HG03097 (cell line): Measurements from ENCODE around the gene RAPGEF4.

ENCODE experiments used
- ATAC-seq: cut with Tn5 transposase; IDR thresholded peaks from one replicate; pipeline ENCODE4 v1.9.1; 2021; ENCODE audit not compliant: unreplicated experiment, low FRiP score

Gene RAPGEF4

DNA sequence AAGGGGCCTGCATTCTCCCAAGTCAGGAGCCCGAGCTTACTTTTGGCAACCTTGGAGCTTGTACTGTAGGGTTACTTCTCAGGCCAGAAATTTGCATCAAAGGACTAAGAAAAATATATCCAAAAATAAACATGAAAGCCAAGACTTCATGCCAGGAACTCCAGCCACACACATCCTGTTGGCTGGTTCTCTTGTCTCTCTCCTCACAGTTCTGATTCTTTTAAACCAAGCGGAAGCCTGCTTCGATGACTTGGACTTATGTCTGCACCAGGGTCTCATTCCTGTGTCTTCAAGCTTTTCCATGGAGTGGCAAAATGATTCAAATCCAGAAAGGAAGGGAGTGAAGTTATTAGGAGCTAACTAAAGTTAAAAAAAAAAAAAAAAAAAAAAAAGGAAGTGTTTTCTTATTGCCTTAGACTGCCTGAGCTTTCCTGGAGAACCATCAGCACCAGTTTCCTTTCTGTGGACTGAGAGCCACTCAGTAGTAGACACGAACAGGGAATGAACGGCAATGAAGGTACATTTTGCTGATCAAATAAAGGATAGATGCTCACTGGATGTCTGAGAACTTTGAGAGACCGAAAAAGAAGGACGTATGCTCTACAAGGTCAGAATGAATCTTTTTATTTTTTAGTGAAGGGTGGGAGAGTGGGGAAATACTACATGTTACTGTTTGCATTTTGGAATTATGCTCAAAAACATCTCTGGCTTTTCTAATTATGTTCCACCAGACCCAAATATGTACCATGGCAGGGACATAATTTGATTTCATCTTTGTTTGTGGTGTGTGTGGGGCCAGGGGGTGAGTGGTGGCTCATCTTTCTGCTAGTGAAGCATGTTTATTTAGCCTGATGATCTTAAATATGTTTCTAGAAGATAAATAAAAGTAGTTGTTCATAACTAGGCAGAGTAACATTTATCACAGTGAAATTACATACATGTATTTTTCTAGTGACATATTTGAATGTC lies 86.0 kb downstream of the RAPGEF4 start:
- ATAC-seq: no peak

DNA sequence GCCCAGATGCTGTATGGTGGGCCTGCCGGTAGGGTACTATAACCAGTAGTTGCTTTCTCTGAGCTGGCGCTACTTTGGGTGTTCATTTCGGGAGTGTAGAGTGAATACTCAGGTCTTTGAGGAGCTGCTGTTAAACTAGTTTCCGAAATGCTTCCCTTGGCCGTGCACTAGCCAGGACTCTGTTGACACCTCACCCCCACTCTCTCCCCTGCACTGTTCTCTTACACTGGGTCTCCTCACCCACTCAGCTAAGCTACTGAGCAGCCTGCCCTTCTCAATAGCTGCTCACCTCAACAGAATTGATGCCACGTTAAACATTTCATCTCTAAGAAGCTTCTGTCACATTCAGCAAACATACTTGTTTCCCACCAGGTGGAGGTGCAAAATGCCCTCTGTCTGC lies 86.9 kb downstream of the RAPGEF4 start:
- ATAC-seq: no peak

GRCh38 chr2:172823261-172823850 lies 87.7 kb downstream of the RAPGEF4 start:
- no peak for ATAC-seq

GRCh38 chr2:172826522-172826921 lies 90.9 kb downstream of the RAPGEF4 start:
- ATAC-seq: no peak

GRCh38 chr2:172829229-172829628 lies 93.6 kb downstream of the RAPGEF4 start:
- no peak for ATAC-seq

- no peak for ATAC-seq
Observed at GRCh38 chr2:172830482-172830881, 94.8 kb downstream of the RAPGEF4 start.

- no peak for ATAC-seq
Observed at GRCh38 chr2:172833898-172834297, 98.3 kb downstream of the RAPGEF4 start.

DNA sequence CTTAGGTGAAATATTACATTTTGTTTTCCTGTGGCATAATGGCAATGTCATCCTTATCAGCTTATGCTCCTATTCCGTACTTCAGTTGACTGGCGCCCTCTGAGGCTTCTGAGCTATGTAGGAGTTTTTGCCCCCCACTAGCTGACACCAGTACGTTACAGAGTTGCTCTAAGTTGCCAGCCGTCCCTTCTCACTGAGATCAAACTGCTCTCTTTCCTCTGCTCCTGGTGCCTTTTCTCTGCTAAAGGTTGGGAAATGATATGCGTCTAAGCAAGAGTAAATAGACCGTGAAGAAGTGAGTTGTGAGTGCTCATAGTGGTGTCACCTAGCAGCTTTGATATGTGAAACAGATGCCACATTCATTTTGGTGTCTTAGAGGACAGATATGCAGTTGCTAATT lies 99.2 kb downstream of the RAPGEF4 start:
- ATAC-seq: no peak

DNA sequence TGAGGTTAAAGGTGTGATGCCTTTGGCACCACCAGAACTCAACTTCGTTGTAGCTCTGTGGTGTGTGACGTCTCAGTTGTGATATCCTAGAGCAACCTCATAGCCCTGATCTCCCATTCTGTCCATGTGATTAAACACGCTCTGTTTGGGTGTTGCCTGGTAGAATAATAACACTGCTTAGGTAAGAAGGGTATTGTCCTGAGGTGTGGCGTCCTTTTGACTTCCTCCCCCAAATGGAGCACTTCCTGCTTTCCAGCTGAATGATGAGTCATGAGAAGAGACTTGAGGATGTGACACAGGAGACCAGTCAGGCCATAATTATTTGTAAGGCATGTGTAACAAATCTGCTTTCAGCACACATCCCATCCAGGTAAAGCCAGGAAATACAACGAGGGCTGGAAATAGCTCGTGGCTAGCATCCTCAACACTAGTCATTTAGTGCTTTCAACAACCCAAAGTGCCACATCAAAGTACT lies 100.7 kb downstream of the RAPGEF4 start:
- no peak for ATAC-seq

DNA sequence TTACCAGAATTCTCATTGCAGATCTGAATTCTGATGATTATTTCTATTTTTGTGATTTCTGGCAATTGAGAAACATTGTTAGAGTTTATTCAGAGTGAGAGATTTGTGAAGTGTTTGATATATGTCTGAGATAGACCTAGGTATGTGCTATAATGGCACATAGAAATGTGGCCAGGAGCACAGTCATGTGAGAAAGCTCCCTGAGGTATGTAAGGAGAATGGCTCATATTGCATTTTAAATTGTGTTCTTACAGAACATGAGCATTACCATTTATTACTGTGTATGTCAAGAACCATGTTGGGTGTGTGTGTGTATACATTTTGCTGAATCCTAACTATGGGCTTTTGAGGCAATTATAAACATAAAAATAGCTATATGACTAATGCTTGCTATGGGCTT lies 101.2 kb downstream of the RAPGEF4 start:
- ATAC-seq: no peak

- ATAC-seq: no peak
Observed at GRCh38 chr2:172839446-172839845, 103.8 kb downstream of the RAPGEF4 start.

- no peak for ATAC-seq
Observed at GRCh38 chr2:172842511-172843265, 107.0 kb downstream of the RAPGEF4 start.

DNA sequence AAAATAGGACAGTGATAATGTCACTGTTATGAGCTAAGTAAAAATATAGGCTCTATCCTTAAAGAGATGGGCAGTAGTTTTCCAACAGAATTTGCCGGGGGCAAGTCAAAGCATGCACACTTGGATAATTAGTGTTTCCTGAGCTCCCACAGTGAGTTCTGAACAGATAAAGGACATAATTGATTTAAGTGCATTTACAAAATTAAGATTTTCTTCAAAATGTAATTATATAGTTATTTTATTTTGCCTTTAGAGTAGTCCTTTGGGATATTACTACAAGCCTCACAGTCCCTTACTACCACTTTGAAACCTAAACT lies 107.6 kb downstream of the RAPGEF4 start:
- ATAC-seq: no peak

GRCh38 chr2:172843902-172844715 lies 108.5 kb downstream of the RAPGEF4 start:
- no peak for ATAC-seq

- no peak for ATAC-seq
Observed at GRCh38 chr2:172845028-172845630, 109.5 kb downstream of the RAPGEF4 start.

- no peak for ATAC-seq
Observed at GRCh38 chr2:172846551-172846950, 110.9 kb downstream of the RAPGEF4 start.

DNA sequence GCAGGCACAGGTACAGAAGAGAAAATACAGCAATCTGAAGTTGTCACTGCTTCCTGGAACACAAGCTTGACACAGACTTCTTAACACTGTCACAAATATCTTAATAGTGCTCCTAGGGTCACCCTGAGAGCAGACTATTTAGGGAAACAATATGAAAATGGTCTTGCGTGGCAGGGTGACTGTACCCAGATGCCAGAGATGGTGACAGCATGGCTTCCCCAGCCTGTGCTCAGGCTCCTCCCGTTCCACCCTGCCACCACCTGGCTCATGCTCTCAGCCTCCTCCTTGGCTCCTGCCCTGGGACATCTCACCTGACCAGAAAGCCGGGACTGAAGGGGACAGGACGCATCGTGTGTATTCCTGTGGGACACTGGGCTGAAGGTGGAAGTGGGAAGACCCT lies 111.5 kb downstream of the RAPGEF4 start:
- ATAC-seq: no peak

- no peak for ATAC-seq
Observed at GRCh38 chr2:172848519-172848918, 112.9 kb downstream of the RAPGEF4 start.

- no peak for ATAC-seq
Observed at GRCh38 chr2:172849519-172850217, 114.0 kb downstream of the RAPGEF4 start.
